Loucy (cell line): ENCODE results near the gene UBAC2.

Experiments
- H2AFZ ChIP-seq: fragments of 200-600 bp; sonication (generic); 2 replicates; pipeline ENCODE4 v1.6.0; 2016; ENCODE audit warnings: antibody characterized with exemption, mild to moderate bottlenecking, low read length, moderate library complexity
- H3F3A ChIP-seq: fragments of 200-600 bp; 2 replicates; pipeline ENCODE4 v1.6.0; 2016; ENCODE audit warnings: antibody characterized with exemption, low read depth, mild to moderate bottlenecking
- H3K27me3 ChIP-seq: fragments of 200-600 bp; sonication (generic); 2 replicates; pipeline ENCODE4 v1.6.1; 2014; ENCODE audit warnings: low read length, mild to moderate bottlenecking; ENCODE audit not compliant: insufficient read depth, poor library complexity, severe bottlenecking
- H3K36me3 ChIP-seq: fragments of 200-600 bp; sonication (generic); 2 replicates; pipeline ENCODE4 v1.6.1; 2016; ENCODE audit warnings: low read length; ENCODE audit not compliant: insufficient read depth
- H3K4me1 ChIP-seq: fragments of 200-600 bp; sonication (generic); 2 replicates; pipeline ENCODE4 v1.5.1; 2014; ENCODE audit warnings: low read length, mild to moderate bottlenecking; ENCODE audit not compliant: insufficient read depth, poor library complexity, severe bottlenecking
- H3K4me2 ChIP-seq: fragments of 200-600 bp; sonication (generic); 2 replicates; pipeline ENCODE4 v1.6.0; 2014; ENCODE audit warnings: antibody characterized with exemption, low read length, low read depth, mild to moderate bottlenecking; ENCODE audit not compliant: poor library complexity, severe bottlenecking
- H3K4me3 ChIP-seq: fragments of 200-600 bp; sonication (generic); 2 replicates; pipeline ENCODE4 v1.5.1; 2014; ENCODE audit warnings: low read length, mild to moderate bottlenecking, mixed read lengths; ENCODE audit not compliant: poor library complexity, severe bottlenecking
- H3K79me2 ChIP-seq: fragments of 200-600 bp; sonication (generic); 2 replicates; pipeline ENCODE4 v1.6.1; 2014; ENCODE audit warnings: low read length; ENCODE audit not compliant: insufficient read depth
- H3K9ac ChIP-seq: fragments of 200-600 bp; sonication (generic); 2 replicates; pipeline ENCODE4 v1.6.0; 2014; ENCODE audit warnings: mild to moderate bottlenecking, low read depth, low read length, moderate library complexity; ENCODE audit not compliant: poor library complexity, severe bottlenecking
- H3K9me2 ChIP-seq: fragments of 200-600 bp; sonication (generic); replicated peaks from 2 replicates; pipeline ENCODE4 v1.6.1; 2016; ENCODE audit warnings: low read depth, low read length, mixed read lengths
- H3K9me3 ChIP-seq: fragments of 200-600 bp; sonication (generic); 2 replicates; pipeline ENCODE4 v1.6.1; 2014; ENCODE audit warnings: mild to moderate bottlenecking, antibody characterized with exemption, low read length, low read depth; ENCODE audit not compliant: insufficient read depth
- H4K20me1 ChIP-seq: fragments of 200-600 bp; sonication (generic); 2 replicates; pipeline ENCODE4 v1.6.0; 2014; ENCODE audit warnings: antibody characterized with exemption, low read length, mild to moderate bottlenecking; ENCODE audit not compliant: insufficient read depth, poor library complexity, severe bottlenecking
- CTCF ChIP-seq: fragments of 200-600 bp; sonication (generic); conservative IDR thresholded peaks from 2 replicates; pipeline ENCODE4 v1.5.1; 2014; ENCODE audit warnings: mild to moderate bottlenecking, antibody characterized with exemption, low read length
- EZH2phosphoT487 ChIP-seq: fragments of 200-600 bp; IDR thresholded peaks from 2 replicates; pipeline ENCODE4 v1.6.1; 2018; ENCODE audit warnings: antibody characterized with exemption, mild to moderate bottlenecking, moderate library complexity, borderline replicate concordance

The UBAC2 gene

GRCh38 chr13:99261059-99261458, 60.4 kb downstream of the UBAC2 start:
- Histone ChIP-seq H3K36me3 (peaks cover 31% of the 10 kb centered on the region; the same call in 1 of the 2 replicates), H4K20me1 (peaks cover 14% of the 10 kb centered on the region), H3F3A (no peaks in the 10 kb centered on the region), H3K27me3 (no peaks in the 10 kb centered on the region), H3K79me2 (peaks cover 53% of the 10 kb centered on the region), H3K9ac (no peak overlapping the region), H3K4me1 (peaks cover 53% of the 10 kb centered on the region), H3K4me3 (no peak overlapping the region), H3K9me2 (no peaks in the 10 kb centered on the region), H3K4me2 (no peak overlapping the region), H2AFZ (no peak overlapping the region), H3K9me3 (no peaks in the 10 kb centered on the region)
- TF ChIP-seq CTCF (no peak), EZH2phosphoT487 (no peak)

GRCh38 chr13:99263126-99263785, 62.6 kb downstream of the UBAC2 start:
- Histone ChIP-seq H4K20me1 (peaks cover 18% of the 10 kb centered on the region), H3K27me3 (no peaks in the 10 kb centered on the region)

GRCh38 chr13:99264051-99264450, 63.4 kb downstream of the UBAC2 start:
- peaks cover 32% of the 10 kb centered on the region; the same call in 1 of the 2 replicates for H3K36me3 ChIP-seq
- H3F3A ChIP-seq: no peaks in the 10 kb centered on the region
- TF ChIP-seq CTCF (no peak), EZH2phosphoT487 (no peak)
- H3K4me2 ChIP-seq: peak overlapping the region; percentile 60
- H3K4me3 ChIP-seq: peak overlapping the region; percentile 11
- no peaks in the 10 kb centered on the region for H3K9me3 ChIP-seq
- no peaks in the 10 kb centered on the region for H3K27me3 ChIP-seq
- H3K9me2 ChIP-seq: no peaks in the 10 kb centered on the region
- H4K20me1 ChIP-seq: peaks cover 18% of the 10 kb centered on the region
- peaks cover 41% of the 10 kb centered on the region for H3K4me1 ChIP-seq
- peaks cover 58% of the 10 kb centered on the region for H3K79me2 ChIP-seq
- peak overlapping the region; percentile 28 for H3K9ac ChIP-seq
- H2AFZ ChIP-seq: no peak overlapping the region

More at GRCh38 chr13:99263126-99263785, 62.6 kb downstream of the UBAC2 start:
- Histone ChIP-seq H3K9me3 (no peaks in the 10 kb centered on the region), H3K36me3 (peaks cover 32% of the 10 kb centered on the region; the same call in 1 of the 2 replicates), H3K79me2 (peaks cover 64% of the 10 kb centered on the region), H3K9ac (no peak overlapping the region), H3F3A (no peaks in the 10 kb centered on the region), H3K9me2 (no peaks in the 10 kb centered on the region), H2AFZ (no peak overlapping the region), H3K4me1 (peaks cover 48% of the 10 kb centered on the region), H3K4me3 (no peak overlapping the region), H3K4me2 (peak overlapping the region; percentile 60)
- TF ChIP-seq CTCF (no peak), EZH2phosphoT487 (no peak)
